GM19452 (cell line): ENCODE measurements around the gene CALN1.

Experiments
- ATAC-seq: cut with Tn5 transposase; IDR thresholded peaks from one replicate; pipeline ENCODE4 v1.9.1; 2021; ENCODE audit not compliant: unreplicated experiment

Gene CALN1

GRCh38 chr7:72326811-72327210, 85.3 kb downstream of the CALN1 start:
- ATAC-seq = no peak

- no peak for ATAC-seq
Observed at GRCh38 chr7:72326365-72326764, 85.8 kb downstream of the CALN1 start.

DNA sequence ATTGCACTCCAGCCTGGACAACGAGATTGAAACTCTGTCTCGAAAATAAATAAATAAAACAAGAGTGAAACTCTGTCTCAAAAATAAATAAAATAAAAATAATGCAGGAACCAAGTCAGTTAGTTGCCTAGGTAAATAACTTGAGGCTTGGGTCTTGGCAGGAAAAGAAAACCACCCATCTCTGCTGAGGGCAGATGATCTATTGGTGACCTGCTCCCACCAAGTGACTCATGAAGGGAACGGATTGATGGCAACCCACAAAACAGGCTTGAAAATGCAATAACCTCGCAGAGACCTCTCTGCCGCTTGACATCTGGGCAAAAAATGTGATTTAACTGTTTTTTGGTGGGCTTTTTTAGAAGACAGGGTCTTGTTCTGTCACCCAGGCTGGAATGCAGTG, 86.6 kb downstream of the CALN1 start:
- ATAC-seq = no peak

DNA sequence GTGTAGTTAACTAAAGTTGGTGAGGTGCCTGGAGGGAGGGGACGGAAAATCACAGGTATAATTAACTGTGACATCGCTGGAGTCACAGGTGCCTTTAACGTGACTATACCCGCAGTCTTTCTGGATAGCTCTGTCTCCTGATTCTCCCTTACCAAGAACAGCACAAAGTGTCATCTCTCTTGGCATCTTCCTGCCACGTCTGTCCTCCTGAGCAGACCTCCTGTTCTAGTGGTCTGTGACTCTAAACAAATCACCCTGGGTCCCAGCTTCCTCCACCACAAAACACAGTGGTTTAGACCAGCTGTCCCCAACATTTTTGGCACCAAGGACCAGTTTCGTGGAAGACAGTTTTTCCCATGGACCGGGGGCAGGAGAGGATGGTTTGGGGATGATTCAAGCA, 90.5 kb downstream of the CALN1 start:
- ATAC-seq = no peak

DNA sequence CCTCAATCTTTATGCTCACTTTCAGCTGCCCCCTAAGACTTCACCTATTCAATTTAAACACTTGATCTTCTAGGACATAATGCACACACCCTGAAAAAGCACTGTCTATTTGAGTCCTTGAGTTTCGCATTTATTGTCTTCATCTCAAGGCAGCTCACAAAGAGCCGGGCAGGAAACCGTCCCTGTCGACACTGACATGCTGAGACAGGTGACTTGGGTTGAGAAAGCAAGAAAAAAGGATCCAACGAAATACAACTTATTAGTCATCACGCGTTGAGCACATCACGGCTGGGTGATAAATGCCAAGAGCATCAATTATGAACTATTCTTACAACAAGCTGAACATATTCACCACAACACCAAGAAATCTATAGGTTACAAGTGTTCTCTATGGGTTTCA, 91.1 kb downstream of the CALN1 start:
- ATAC-seq = no peak

GRCh38 chr7:72317341-72317740, 94.8 kb downstream of the CALN1 start:
- no peak for ATAC-seq

- ATAC-seq = no peak
Observed at GRCh38 chr7:72316148-72316547, 96.0 kb downstream of the CALN1 start.

DNA sequence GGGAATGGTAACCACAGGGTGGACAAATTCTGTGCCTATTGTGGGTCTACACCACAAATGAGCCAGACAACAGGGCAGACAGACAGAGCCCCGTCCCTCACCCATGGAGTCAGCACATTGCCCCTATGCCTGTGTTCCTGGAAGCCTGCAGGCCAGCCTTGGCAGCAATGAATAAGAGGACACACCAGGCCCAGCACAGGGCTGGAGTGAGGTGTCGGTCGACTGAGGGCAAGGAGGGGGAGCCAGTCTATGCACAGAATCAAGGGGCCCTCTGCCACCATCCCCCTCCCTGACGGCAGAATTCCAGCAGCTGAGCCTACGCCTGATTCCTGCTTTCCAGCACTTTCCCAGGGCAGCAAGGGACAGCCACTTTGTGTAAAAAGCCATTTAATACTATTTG, 98.2 kb downstream of the CALN1 start:
- no peak for ATAC-seq

GRCh38 chr7:72310301-72310700, 101.8 kb downstream of the CALN1 start:
- no peak for ATAC-seq

DNA sequence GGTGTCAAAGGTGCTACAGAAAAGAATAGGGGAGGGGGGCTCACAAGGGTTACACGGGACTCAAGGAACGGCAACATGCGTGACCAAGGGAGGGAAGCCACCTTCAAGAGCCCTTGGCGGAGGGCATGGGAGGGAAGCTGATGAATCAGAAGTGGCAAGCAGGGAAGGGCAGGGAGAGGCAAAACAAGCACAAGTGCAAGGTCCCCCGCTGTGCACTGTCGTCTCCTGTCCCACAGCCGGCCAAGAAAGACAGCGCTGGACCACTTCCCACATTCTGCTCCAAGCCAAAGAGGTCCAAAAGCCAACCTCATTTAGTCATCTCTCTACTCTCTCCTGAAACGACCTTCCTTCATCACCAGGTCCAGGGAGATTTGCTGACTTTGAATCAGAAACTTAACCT, 102.7 kb downstream of the CALN1 start:
- ATAC-seq = no peak

DNA sequence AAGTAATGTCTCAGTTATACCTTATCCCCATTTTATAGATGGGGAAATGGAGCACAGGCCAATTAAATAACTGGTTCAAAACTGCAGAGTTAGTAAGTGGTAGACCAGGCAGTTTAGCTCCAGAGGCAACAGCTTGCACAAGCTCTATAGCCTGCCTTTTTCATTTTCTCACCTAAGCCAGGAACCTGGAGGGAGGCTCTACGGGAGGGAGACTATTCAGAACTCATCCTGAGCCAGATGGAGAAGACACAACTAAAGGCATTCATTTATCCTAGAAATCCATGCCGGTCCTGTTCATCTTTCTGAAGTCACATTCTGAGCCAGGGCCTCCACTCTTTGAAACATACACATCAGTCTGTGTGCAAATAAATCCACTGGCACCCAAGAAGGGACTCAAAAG, 103.2 kb downstream of the CALN1 start:
- ATAC-seq = no peak

GRCh38 chr7:72307566-72307965, 104.6 kb downstream of the CALN1 start:
- no peak for ATAC-seq

DNA sequence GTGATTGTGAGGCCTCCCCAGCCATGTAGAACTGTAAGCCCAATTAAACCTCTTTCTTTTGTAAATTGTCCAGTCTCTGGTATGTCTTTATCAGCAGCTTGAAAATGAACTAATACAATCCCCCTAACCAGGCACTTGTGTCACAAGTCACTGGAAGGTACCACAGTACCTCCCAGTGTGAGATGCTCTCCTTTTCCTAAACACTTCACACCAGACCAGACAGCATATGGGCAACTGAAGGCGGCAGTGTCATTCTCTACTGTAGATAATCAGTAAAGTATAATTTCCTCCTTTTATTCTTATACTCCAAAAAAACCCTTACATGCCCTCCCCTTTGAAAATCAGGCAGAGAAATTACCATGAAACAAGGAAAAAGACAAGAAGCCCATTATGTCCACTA, 113.2 kb downstream of the CALN1 start:
- ATAC-seq = no peak

DNA sequence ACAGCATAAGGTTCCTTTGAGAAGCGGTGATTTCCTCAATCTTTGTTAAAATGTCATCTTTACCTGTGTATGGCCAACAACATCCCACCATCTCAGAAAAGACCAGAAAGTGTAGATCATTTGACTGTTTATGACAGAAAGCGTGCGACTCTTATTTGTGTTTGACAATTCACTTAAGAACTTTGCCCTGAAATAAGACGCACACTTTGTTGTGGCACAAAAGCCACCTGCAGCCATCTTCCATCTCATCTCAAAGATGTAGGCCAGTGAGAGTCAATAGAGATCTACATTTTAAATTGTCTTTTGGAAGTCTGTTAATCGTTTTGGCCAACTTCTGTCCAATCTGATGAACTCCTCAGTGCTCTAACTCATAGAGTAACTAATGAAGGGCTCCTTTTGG, 114.0 kb downstream of the CALN1 start:
- ATAC-seq = no peak

GRCh38 chr7:72297636-72298035, 114.5 kb downstream of the CALN1 start:
- no peak for ATAC-seq

- ATAC-seq = no peak
Observed at GRCh38 chr7:72292794-72293193, 119.3 kb downstream of the CALN1 start.

GRCh38 chr7:72292118-72292517, 120.0 kb downstream of the CALN1 start:
- no peak for ATAC-seq

DNA sequence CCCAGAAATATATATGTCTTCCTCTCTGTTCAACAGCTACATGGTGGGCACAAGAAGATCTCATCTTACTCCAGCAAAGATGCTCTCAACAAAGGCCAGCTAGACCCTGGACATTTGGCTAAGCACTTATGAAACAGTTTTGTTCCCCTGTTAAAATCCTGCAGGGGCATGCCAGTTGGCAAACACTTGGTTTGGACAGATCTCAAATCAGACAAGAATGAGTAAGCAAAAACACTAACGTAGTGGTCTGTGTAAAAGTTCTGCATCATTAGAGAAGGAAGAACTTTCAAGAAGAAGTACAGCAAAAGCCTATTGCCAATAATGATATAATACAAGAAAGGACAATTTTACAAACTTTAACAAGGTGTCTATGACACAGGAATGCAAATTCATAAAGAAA, 125.6 kb downstream of the CALN1 start:
- no peak for ATAC-seq

DNA sequence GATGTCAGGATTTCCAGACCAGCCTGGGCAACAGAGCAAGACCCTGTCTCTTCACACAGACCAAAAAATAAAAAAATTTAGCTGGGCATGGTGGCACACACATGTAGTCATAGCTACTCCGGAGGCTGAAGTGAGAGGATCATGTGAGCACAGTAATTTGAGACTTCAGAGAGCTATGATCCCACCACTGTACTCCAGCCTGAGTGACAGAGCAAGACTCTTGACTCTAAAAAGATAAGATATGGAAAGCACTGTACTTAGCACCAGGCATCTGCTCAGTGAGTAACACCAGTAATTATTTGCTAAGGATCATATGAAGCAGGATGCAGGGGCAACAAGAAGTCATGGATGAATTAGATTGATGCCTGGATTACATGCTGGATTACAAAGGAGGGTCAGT, 128.8 kb downstream of the CALN1 start:
- no peak for ATAC-seq

DNA sequence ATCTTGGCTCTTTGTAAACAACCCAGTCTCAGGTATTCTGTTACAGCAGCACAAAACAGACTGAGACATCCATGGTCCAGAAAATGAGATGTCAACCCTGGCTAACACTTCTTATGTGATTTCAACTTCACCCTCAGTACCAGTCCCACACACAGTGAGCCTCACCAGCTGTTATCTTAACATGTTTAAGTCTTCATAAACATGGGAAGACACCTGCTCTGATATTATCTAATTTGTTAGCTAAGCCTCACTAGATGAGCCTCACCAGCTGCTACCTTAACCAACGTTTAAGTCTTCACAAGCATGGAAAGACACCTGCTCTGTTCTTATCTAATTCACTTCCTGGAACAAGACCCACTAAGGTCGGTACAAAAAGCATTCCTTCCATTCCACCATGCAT, 130.8 kb downstream of the CALN1 start:
- ATAC-seq = no peak

GRCh38 chr7:72279203-72279602, 132.9 kb downstream of the CALN1 start:
- no peak for ATAC-seq

DNA sequence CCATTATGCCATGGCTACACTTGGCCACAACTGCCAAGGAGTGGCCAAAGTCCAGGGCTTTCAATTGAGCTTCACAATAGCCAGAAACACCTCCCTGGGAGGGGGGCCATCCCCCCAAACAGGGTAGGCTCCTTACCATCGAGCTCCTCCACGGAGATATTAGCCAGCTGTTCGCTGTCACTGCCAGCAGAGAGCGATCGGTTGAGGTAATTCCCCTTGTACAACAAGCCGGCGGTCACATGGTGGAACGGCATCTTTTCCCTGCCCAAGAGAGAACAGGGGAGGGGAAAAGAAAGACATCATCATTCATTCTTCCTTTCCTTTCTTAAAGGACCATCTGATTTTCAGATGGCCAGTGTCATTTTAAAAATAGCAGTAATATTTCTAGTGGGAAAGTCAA, 133.6 kb downstream of the CALN1 start:
- no peak for ATAC-seq

DNA sequence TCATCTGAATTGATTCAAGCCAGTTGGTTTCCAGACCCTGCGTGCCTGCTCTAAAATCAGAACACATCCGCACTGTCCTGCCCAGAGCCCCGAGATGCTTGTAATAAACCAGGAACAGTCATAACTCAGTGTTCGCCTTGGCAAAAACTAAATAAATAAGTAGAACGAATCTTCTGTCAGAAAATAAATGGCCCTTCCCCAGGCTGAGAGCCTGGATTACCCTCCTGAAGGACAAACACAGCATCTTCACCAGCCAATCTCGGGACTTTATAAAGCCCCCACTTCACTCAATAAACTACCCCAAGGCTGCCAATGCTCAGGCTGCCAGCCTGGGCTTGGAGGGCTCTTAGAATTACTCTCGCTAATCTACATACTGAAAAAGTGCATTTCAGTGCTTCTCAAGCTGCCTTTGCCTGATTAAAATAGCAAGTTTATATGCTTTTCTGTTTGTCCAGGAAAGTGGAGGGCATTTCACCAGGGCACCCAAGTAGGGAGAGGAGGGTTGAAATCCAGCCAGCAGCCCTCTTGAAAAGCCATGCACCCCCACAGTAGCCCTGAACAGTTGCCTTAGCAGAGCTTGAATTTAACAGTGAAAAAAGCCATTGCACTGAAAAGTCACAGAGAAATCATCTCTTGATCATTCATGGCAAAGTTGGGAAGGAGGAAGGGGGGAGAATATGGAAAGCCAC, 136.6 kb downstream of the CALN1 start:
- ATAC-seq = no peak

DNA sequence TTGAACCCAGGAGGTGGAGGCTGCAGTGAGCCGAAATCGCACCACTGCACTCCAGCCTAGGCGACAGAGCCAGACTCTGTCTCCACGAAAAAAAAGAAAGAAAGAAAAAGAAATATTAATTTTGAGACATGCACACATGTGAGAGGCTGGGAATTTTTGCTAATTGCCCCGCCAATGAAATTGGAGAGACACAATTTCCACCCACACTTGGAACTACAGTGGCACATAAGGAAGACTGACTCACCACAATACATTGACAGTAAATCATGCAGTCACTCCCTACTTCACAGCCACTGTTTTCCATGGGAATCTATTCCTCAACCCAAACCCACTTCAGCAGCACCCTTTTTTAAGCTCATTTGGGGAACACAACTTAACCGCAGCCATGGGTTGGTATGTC, 139.7 kb downstream of the CALN1 start:
- no peak for ATAC-seq
